GM18511 (cell line): ENCODE results near the gene ZNF724.
"Not testable (repeated sequence)": the region's sequence is repeated elsewhere in the genome, so short reads cannot be mapped to it uniquely, and the experiment has no call there.

Source experiments
- ATAC-seq: cut with Tn5 transposase; IDR thresholded peaks from one replicate; pipeline ENCODE4 v1.9.1; 2021; ENCODE audit warnings: mild to moderate bottlenecking, moderate library complexity; ENCODE audit not compliant: unreplicated experiment

The ZNF724 gene

DNA sequence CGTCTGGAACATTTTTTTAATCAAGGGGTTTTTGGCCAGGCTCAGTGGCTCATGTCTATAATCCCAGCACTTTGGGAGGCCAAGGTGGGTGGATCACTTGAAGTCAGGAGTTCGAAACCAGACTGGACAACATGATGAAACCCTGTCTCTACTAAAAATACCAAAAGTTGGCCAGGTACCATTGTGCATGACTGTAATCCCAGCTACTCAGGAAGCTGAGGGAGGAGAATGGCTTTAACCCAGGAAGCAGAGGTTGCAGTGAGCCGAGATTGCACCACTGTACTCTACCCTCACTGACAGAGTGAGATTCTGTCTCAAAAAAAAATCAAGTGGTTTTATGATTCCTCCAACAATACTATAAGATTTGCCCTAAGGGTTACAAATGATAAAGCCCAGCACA, 3.1 kb upstream of the ZNF724 start:
- not testable (repeated sequence) for ATAC-seq

- no peak for ATAC-seq
Measured at GRCh38 chr19:23241419-23241818, 8.8 kb downstream of the ZNF724 start.

DNA sequence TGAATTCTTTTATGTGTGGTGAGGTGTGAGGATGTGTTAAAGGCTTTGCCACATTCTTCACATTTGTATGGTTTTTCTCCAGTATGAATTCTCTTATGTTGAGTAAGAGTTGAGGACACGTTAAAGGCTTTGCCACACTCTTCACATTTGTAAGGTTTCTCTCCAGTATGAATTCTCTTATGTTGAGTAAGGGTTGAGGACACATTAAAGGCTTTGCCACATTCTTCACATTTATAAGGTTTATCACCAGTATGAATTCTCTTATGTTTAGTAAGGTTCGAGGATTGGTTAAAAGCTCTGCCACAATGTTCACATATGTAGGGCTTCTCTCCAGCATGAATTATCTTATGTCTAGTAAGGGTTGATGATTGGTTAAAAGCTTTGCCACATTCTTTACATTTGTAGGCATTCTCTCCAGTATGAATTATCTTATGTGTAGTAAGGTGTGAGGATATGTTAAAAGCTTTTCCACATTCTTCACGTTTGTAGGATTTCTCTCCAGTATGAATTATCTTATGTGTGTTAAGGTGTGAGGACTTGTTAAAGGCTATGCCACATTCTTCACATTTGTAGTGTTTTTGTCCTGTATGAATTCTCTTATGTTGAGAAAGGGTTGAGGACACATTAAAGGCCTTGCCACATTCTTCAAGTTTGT, 27.1 kb downstream of the ZNF724 start:
- ATAC-seq = no peak

GRCh38 chr19:23203841-23204344, 46.3 kb downstream of the ZNF724 start:
- ATAC-seq = no peak

- no peak for ATAC-seq
Measured at GRCh38 chr19:23190341-23190740, 59.9 kb downstream of the ZNF724 start.

DNA sequence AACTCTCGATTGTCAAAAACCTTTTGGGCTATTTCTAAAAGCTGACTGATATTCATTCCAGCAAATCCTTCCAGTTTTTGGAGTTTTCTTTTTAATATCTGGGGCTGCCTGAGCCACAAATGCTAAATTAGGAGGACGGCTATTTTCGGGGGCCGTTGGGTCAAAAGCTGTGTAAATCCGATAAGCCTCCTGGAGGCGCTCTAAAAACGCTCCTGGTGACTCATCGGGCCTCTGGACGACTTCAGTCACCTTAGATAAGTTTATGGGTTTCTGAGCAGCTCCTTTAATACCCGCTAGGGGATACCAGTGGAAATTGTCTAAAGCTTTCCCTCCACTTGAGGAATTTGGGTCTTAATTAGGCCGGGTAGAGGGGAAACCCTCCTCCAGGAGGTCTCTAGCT, 66.9 kb downstream of the ZNF724 start:
- ATAC-seq = no peak
